K562 (cell line): ENCODE results near the gene PPP4R3A. TPM values are rescaled to one million over a fixed set of nuclear protein-coding genes. Genes with fewer than 3 reads are reported as not detected.
A peak's percentile ranks its signal among the peaks of the same experiment; 100 is the strongest.
"Not testable (repeated sequence)": the region's sequence is repeated elsewhere in the genome, so short reads cannot be mapped to it uniquely, and the experiment has no call there.

Experiments
- ARID4B ChIP-seq: sonication (generic); formaldehyde crosslinking; IDR thresholded peaks from 2 replicates; pipeline ENCODE4 v1.8.0; 2022; ENCODE audit warnings: mild to moderate bottlenecking, missing genetic modification reagents
- ATF3 ChIP-seq, 2 experiments: fragments of 450-650 bp in 1 of 2; sonication (generic) in 1 of 2; formaldehyde crosslinking in 1 of 2; IDR thresholded peaks in 1 of 2; conservative IDR thresholded peaks in 1 of 2; 2 replicates each; pipeline versions ENCODE4 v1.6.1 to v1.8.1; 2016 to 2023; ENCODE audit warnings: mild to moderate bottlenecking in 2 of 2, moderate library complexity in 2 of 2, inconsistent platforms in 1 of 2, missing genetic modification reagents in 1 of 2
- CEBPB ChIP-seq: fragments of 450-650 bp; IDR thresholded peaks from 2 replicates; pipeline ENCODE4 v1.6.1; 2016; ENCODE audit warnings: missing genetic modification characterization, missing compliant biosample characterization
- CHD2 ChIP-seq: IDR thresholded peaks from 2 replicates; pipeline ENCODE4 v1.6.1; 2011; ENCODE audit warnings: low read depth, low read length
- CREB3L1 ChIP-seq: fragments of 450-650 bp; IDR thresholded peaks from 2 replicates; pipeline ENCODE4 v1.6.1; 2014; ENCODE audit warnings: low read depth, mild to moderate bottlenecking, moderate library complexity, borderline replicate concordance
- DPF2 ChIP-seq: fragments of 450-650 bp; IDR thresholded peaks from 2 replicates; pipeline ENCODE4 v1.6.1; 2016
- E2F6 ChIP-seq, 2 experiments: IDR thresholded peaks; 2 replicates each; pipeline ENCODE4 v1.6.1; 2011; ENCODE audit warnings: borderline replicate concordance in 1 of 2, control low read depth in 1 of 2, low read depth in 1 of 2, low read length in 1 of 2, mild to moderate bottlenecking in 1 of 2, mixed read lengths in 1 of 2, moderate library complexity in 1 of 2; ENCODE audit not compliant: insufficient read depth in 1 of 2, insufficient read length in 1 of 2, poor library complexity in 1 of 2, severe bottlenecking in 1 of 2; ENCODE audit errors: extremely low read depth in 1 of 2
- EP400 ChIP-seq: fragments of 450-650 bp; IDR thresholded peaks from 2 replicates; pipeline ENCODE4 v1.6.1; 2017; ENCODE audit warnings: antibody characterized with exemption, mild to moderate bottlenecking, moderate library complexity
- KDM5B ChIP-seq: fragments of 200-600 bp; sonication (generic); IDR thresholded peaks from 2 replicates; pipeline ENCODE4 v1.6.1; 2012; ENCODE audit warnings: low read depth, mild to moderate bottlenecking, moderate library complexity, low read length, control low read depth, inconsistent platforms; ENCODE audit not compliant: insufficient replicate concordance
- PML ChIP-seq: IDR thresholded peaks from 2 replicates; pipeline ENCODE4 v1.6.1; 2012; ENCODE audit warnings: low read length, inconsistent platforms
- POLR2A ChIP-seq: fragments of 450-650 bp; conservative IDR thresholded peaks from 2 replicates; pipeline ENCODE4 v1.6.1; 2016
- TEAD1 ChIP-seq, 2 experiments: fragments of 450-650 bp in 1 of 2; sonication (generic) in 1 of 2; formaldehyde crosslinking; IDR thresholded peaks; 2 replicates each; pipeline versions ENCODE4 v1.4.0 to v1.8.0; 2020 to 2022; ENCODE audit warnings: mild to moderate bottlenecking in 2 of 2, missing genetic modification reagents in 1 of 2
- polyA plus RNA-seq, 8 experiments: library from polyadenylated mRNA; depleted of rRNA in 4 of 8; stranded (reverse) in 5 of 8; unstranded in 3 of 8; fragments of >200 nt; fragmentation: Nextera tagmentation in 2 of 8; fragmentation: Illumina TruSeq in 1 of 8; extraction: Ambion mirVana in 2 of 8; extraction: Trizol in 1 of 8; gene quantifications; 2 replicates each; pipeline versions ENCODE4 v1.2.1 to v1.2.3, GENCODE V29; 2011 to 2014; ENCODE audit warnings: inconsistent platforms in 1 of 8, missing spikeins in 1 of 8
- total RNA-seq, 7 experiments: library from RNA; depleted of rRNA in 6 of 7; stranded (reverse); fragments of >200 nt in 6 of 7; fragmentation: Illumina TruSeq in 2 of 7; extraction: Trizol in 2 of 7; gene quantifications; 2 replicates each; pipeline versions ENCODE4 v1.2.1 to v1.2.3, GENCODE V29; 2011 to 2021; ENCODE audit warnings: low replicate concordance in 1 of 7

PPP4R3A gene
- total and polyA plus RNA-seq, 9 of the 15 experiments (the other 6 are each of a cell fraction or from before 2014, with no cell fraction given) = 9.5 to 54.9 (median 44.9) TPM

- TF ChIP-seq DPF2 (peak; percentile 70; the same call in 1 of the 2 replicates), CREB3L1 (0 out of 2 replicates have a peak, but pooled peaks have one; percentile 21), KDM5B (peak; percentile 80), EP400 (peak; percentile 49), E2F6 (IDR thresholded peaks at IDR 0.05; ENCODE audit: borderline replicate concordance in 1 of 2, extremely low read depth in 1 of 2, insufficient read depth in 1 of 2, insufficient read length in 1 of 2, low read depth in 1 of 2, low read length in 1 of 2, poor library complexity in 1 of 2, severe bottlenecking in 1 of 2) (peak; percentile 34 to 85), CHD2 (peak; percentile 90), TEAD1 (CRISPR knock-in tag; IDR thresholded peaks at IDR 0.05) (0 out of 4 replicates have a peak, but pooled peaks of 1 of the 2 experiments have one; percentile 52), PML (peak; percentile 37; the same call in 1 of the 2 replicates), CEBPB (tag) (peak; percentile 83), ARID4B (CRISPR knock-in tag) (peak; percentile 49), POLR2A (peak; percentile 75), ATF3 (IDR thresholded peaks at IDR 0.05) (peak; percentile 76)
- TF ChIP-seq ATF3 (CRISPR knock-in tag; conservative IDR thresholded peaks at IDR 0.05) = not testable (repeated sequence)
- TF ChIP-seq, all 486 proteins: peak for 39; not testable (repeated sequence) for 447
These were observed 84.6 kb downstream of the PPP4R3A start (continued) for GRCh38 chr14:91425531-91425944.
